K562 (cell line): ENCODE results near the gene ASCC3. TPM values are rescaled to one million over a fixed set of nuclear protein-coding genes. Genes with fewer than 3 reads are reported as not detected.

Experiments used
- ATAC-seq: fragments of 200-7000 bp; cut with Tn5 transposase; 3 replicates; pipeline ENCODE4 v1.9.1; 2020; ENCODE audit warnings: moderate library complexity
- BruUV-seq: library from RNA; stranded (reverse); fragments of 400-500 nt; replicated peaks from 2 replicates; lab custom pipeline; 2021; lab: Mats Ljungman, UMichigan
- CTCF ChIA-PET: fragments of 300-600 bp; formaldehyde crosslinking; extraction: SDS; loops from one replicate; lab custom pipeline; 2021; ENCODE audit warnings: low intra/inter-chr PET ratio; lab: Yijun Ruan, JAX
- POLR2A ChIA-PET: fragments of 300-600, 350-650 bp; sonication (Branson Sonifier 250); formaldehyde crosslinking; extraction: SDS; loops from one replicate; lab custom pipeline; 2021; ENCODE audit warnings: antibody characterized with exemption, inconsistent platforms; lab: Yijun Ruan, JAX
- DNase-seq, 4 experiments: peaks; one replicate each; pipeline versions ENCODE4 v3.0.0 to v3.0.0-alpha.2; 2011 to 2018; ENCODE audit warnings: low spot score in 3 of 4, mixed read lengths in 3 of 4; ENCODE audit errors: extremely low read depth in 1 of 4
- FAIRE-seq: peaks from 2 replicates; lab custom pipeline; 2011; peaks lifted over from hg19 to GRCh38; lab: Jason Lieb, UNC
- H2AFZ ChIP-seq: 2 replicates; pipeline ENCODE4 v1.6.0; 2011; ENCODE audit warnings: low read depth, low read length, control low read depth, inconsistent platforms
- H3K27ac ChIP-seq: fragments of 200-600 bp; 3 replicates; pipeline ENCODE4 v1.8.0; 2011; ENCODE audit warnings: low read depth, mild to moderate bottlenecking, control low read depth, inconsistent platforms, low read length, moderate library complexity, mixed read lengths; ENCODE audit errors: extremely low read depth
- H3K27me3 ChIP-seq, 2 experiments: fragments of 300-600 bp in 1 of 2; 2 replicates in 1 of 2; 3 replicates in 1 of 2; pipeline versions ENCODE4 v1.6.0 to v1.8.0; 2011; ENCODE audit warnings: inconsistent platforms in 2 of 2, low read length in 2 of 2, mild to moderate bottlenecking in 1 of 2, mixed read lengths in 1 of 2, moderate library complexity in 1 of 2; ENCODE audit not compliant: control insufficient read depth in 2 of 2, insufficient read depth in 2 of 2
- H3K36me3 ChIP-seq: fragments of 300-600 bp; 3 replicates; pipeline ENCODE4 v1.8.0; 2011; ENCODE audit warnings: mild to moderate bottlenecking, low read length, inconsistent platforms; ENCODE audit not compliant: control insufficient read depth, insufficient read depth
- H3K4me1 ChIP-seq, 2 experiments: fragments of 200-600 bp in 1 of 2; replicated peaks in 1 of 2; 2 replicates in 1 of 2; 3 replicates in 1 of 2; pipeline versions ENCODE4 v1.5.1 to v1.8.0; 2011; ENCODE audit warnings: inconsistent platforms in 2 of 2, low read length in 2 of 2, mild to moderate bottlenecking in 1 of 2, mixed read lengths in 1 of 2, moderate library complexity in 1 of 2; ENCODE audit not compliant: control insufficient read depth in 2 of 2, insufficient read depth in 2 of 2
- H3K4me2 ChIP-seq: 2 replicates; pipeline ENCODE4 v1.6.1; 2011; ENCODE audit warnings: low read length, control low read depth, inconsistent platforms, mixed read lengths; ENCODE audit not compliant: insufficient read depth
- H3K4me3 ChIP-seq: fragments of 200-600 bp; sonication (generic), shearing (Covaris generic); 2 replicates; pipeline ENCODE4 v1.5.1; 2016; ENCODE audit warnings: control low read depth, inconsistent platforms
- H3K79me2 ChIP-seq: fragments of 200-600 bp; 3 replicates; pipeline ENCODE4 v1.8.0; 2011; ENCODE audit warnings: low read length, inconsistent platforms; ENCODE audit not compliant: control insufficient read depth, insufficient read depth
- H3K9ac ChIP-seq, 2 experiments: 2 replicates each; pipeline versions ENCODE4 v1.6.0 to v1.6.1; 2011; ENCODE audit warnings: low read depth in 2 of 2, low read length in 2 of 2, control low read depth in 1 of 2, inconsistent platforms in 1 of 2, mild to moderate bottlenecking in 1 of 2, mixed read lengths in 1 of 2; ENCODE audit not compliant: insufficient read depth in 1 of 2
- H3K9me1 ChIP-seq: one replicate; pipeline ENCODE4 v1.6.0; 2011; ENCODE audit warnings: inconsistent platforms, mild to moderate bottlenecking, low read length, moderate library complexity; ENCODE audit not compliant: control insufficient read depth, insufficient read depth
- H3K9me3 ChIP-seq: replicated peaks from 2 replicates; pipeline ENCODE4 v1.5.1; 2011; ENCODE audit warnings: low read depth, low read length, inconsistent platforms; ENCODE audit not compliant: control insufficient read depth, insufficient read depth
- H4K20me1 ChIP-seq: replicated peaks from 2 replicates; pipeline ENCODE4 v1.6.1; 2011; ENCODE audit warnings: low read length, inconsistent platforms, mixed read lengths; ENCODE audit not compliant: control insufficient read depth, insufficient read depth
- CSDE1 ChIP-seq, 2 experiments: fragments of 450-650 bp; IDR thresholded peaks; 2 replicates each; pipeline ENCODE4 v1.6.1; 2016; ENCODE audit warnings: mild to moderate bottlenecking in 1 of 2
- HOMEZ ChIP-seq: fragments of 250-450 bp; sonication (Bioruptor Pico); IDR thresholded peaks from 2 replicates; pipeline ENCODE4 v1.4.0; 2020; ENCODE audit warnings: mild to moderate bottlenecking, moderate library complexity
- IRF1 ChIP-seq: sonication (generic); formaldehyde crosslinking; IDR thresholded peaks from 2 replicates; pipeline ENCODE4 v1.8.0; 2022; ENCODE audit warnings: missing genetic modification reagents, mild to moderate bottlenecking, borderline replicate concordance
- KLF6 ChIP-seq: fragments of 250-450 bp; sonication (Bioruptor Pico); IDR thresholded peaks from 2 replicates; pipeline ENCODE4 v1.4.0; 2020; ENCODE audit warnings: mild to moderate bottlenecking, moderate library complexity, borderline replicate concordance
- PML ChIP-seq: IDR thresholded peaks from 2 replicates; pipeline ENCODE4 v1.6.1; 2012; ENCODE audit warnings: low read length, inconsistent platforms
- PURB ChIP-seq: sonication (generic); formaldehyde crosslinking; IDR thresholded peaks from 2 replicates; pipeline ENCODE4 v1.9.0; 2021; ENCODE audit warnings: low read depth, mild to moderate bottlenecking, missing genetic modification reagents
- SMARCC2 ChIP-seq: fragments of 450-650 bp; IDR thresholded peaks from 2 replicates; pipeline ENCODE4 v1.6.1; 2017; ENCODE audit warnings: antibody characterized with exemption, moderate library complexity, mild to moderate bottlenecking, low read depth
- SRF ChIP-seq, 2 experiments: fragments of 250-450, 450-650 bp in 1 of 2; sonication (Bioruptor Pico) in 1 of 2; sonication (generic) in 1 of 2; formaldehyde crosslinking; IDR thresholded peaks; 2 replicates each; pipeline versions ENCODE4 v1.5.0 to v1.5.1; 2020 to 2022; ENCODE audit warnings: mild to moderate bottlenecking in 1 of 2, missing genetic modification reagents in 1 of 2
- ZBTB17 ChIP-seq: fragments of 450-650 bp; formaldehyde crosslinking; IDR thresholded peaks from 2 replicates; pipeline ENCODE4 v1.4.0; 2020; ENCODE audit warnings: mild to moderate bottlenecking
- ZC3H4 ChIP-seq: sonication (generic); formaldehyde crosslinking; IDR thresholded peaks from 2 replicates; pipeline ENCODE4 v1.9.0; 2021; ENCODE audit warnings: missing genetic modification reagents, borderline replicate concordance
- ZC3H8 ChIP-seq: fragments of 450-650 bp; IDR thresholded peaks from 2 replicates; pipeline ENCODE4 v1.6.1; 2017
- ZNF253 ChIP-seq: fragments of 250-450 bp; sonication (Bioruptor Pico); conservative IDR thresholded peaks from 2 replicates; pipeline ENCODE4 v1.6.1; 2021; ENCODE audit warnings: mild to moderate bottlenecking
- ZNF766 ChIP-seq: fragments of 200-800 bp; sonication (Bioruptor generic); conservative IDR thresholded peaks from 2 replicates; pipeline ENCODE4 v1.6.1; 2016; ENCODE audit warnings: missing genetic modification characterization, missing compliant biosample characterization
- ZNF778 ChIP-seq: fragments of 450-650 bp; formaldehyde crosslinking; IDR thresholded peaks from 2 replicates; pipeline ENCODE4 v1.4.0; 2020; ENCODE audit warnings: mild to moderate bottlenecking, moderate library complexity
- WGBS: fragments of 100-300 bp; shearing (Covaris generic); methylation state at CpG from one replicate; pipeline ENCODE4 v1.1.6; 2016; ENCODE audit warnings: low coverage, mixed read lengths; ENCODE audit not compliant: insufficient coverage; ENCODE audit errors: missing lambda C conversion rate; 5-methylcytosine and 5-hydroxymethylcytosine counted together
- in situ Hi-C: fragments of 300-500 bp; cut with MboI; formaldehyde crosslinking; loops from 4 replicates; pipeline ENCODE4 v1.15.0; 2018; ENCODE audit warnings: inconsistent platforms, mixed read lengths
- intact Hi-C: fragments of 100-400 bp; cut with micrococcal nuclease; formaldehyde crosslinking; loops from 2 replicates; pipeline ENCODE4 v1.14.2; 2022
- polyA plus RNA-seq, 8 experiments: library from polyadenylated mRNA; depleted of rRNA in 4 of 8; stranded (reverse) in 5 of 8; unstranded in 3 of 8; fragments of >200 nt; fragmentation: Nextera tagmentation in 2 of 8; fragmentation: Illumina TruSeq in 1 of 8; extraction: Ambion mirVana in 2 of 8; extraction: Trizol in 1 of 8; gene quantifications; 2 replicates each; pipeline versions ENCODE4 v1.2.1 to v1.2.3, GENCODE V29; 2011 to 2014; ENCODE audit warnings: inconsistent platforms in 1 of 8, missing spikeins in 1 of 8
- total RNA-seq, 7 experiments: library from RNA; depleted of rRNA in 6 of 7; stranded (reverse); fragments of >200 nt in 6 of 7; fragmentation: Illumina TruSeq in 2 of 7; extraction: Trizol in 2 of 7; gene quantifications; 2 replicates each; pipeline versions ENCODE4 v1.2.1 to v1.2.3, GENCODE V29; 2011 to 2021; ENCODE audit warnings: low replicate concordance in 1 of 7
- TF ChIP-seq, protein P1 (sequence below): sonication (generic); formaldehyde crosslinking; IDR thresholded peaks from 2 replicates; pipeline ENCODE4 v1.8.0; 2023; ENCODE audit warnings: mild to moderate bottlenecking, missing genetic modification reagents

Gene ASCC3
- total and polyA plus RNA-seq, 9 of the 15 experiments (the other 6 are each of a cell fraction or from before 2014, with no cell fraction given), result 16.1 to 56.1 (median 33.9) TPM

GRCh38 chr6:100517106-100517505, 364.0 kb downstream of the ASCC3 start:
- DNase-seq (no peak), ATAC-seq (no peak), FAIRE-seq (no peak)
- Histone ChIP-seq H3K79me2 (no peaks in the 10 kb centered on the region), H3K9ac (no peak overlapping the region), H3K27ac (no peak overlapping the region), H3K27me3 (no peaks in the 10 kb centered on the region), H3K9me3 (no peaks in the 10 kb centered on the region), H4K20me1 (no peaks in the 10 kb centered on the region), H2AFZ (no peak overlapping the region), H3K4me3 (no peak overlapping the region), H3K9me1 (no peaks in the 10 kb centered on the region), H3K36me3 (peaks cover 19% of the 10 kb centered on the region; the same call in 2 of the 3 replicates), H3K4me2 (no peak overlapping the region), H3K4me1 (no peaks in the 10 kb centered on the region)
- intact Hi-C loops (no loop called here), in situ Hi-C loops (no loop called here)
- POLR2A ChIA-PET, result interaction anchor here (0.7 kb wide), 1 partner anchor 64 kb away, joined by 4 read pairs; no protein-coding TSS in a partner anchor
- CTCF ChIA-PET, result no interaction called here
- 90% methylated on average over 4 of the region's 4 CpGs for WGBS
- no peak for TF ChIP-seq SMARCC2
- no peak for TF ChIP-seq IRF1
- no peak for TF ChIP-seq PML
- no peak for TF ChIP-seq SRF (CRISPR knock-in tag; IDR thresholded peaks at IDR 0.05)
- TF ChIP-seq ZBTB17 (CRISPR knock-in tag), result no peak
- TF ChIP-seq ZC3H8, result no peak
- TF ChIP-seq ZNF766 (CRISPR knock-in tag), result no peak
- no peak for TF ChIP-seq HOMEZ (CRISPR knock-in tag)
- TF ChIP-seq PURB (CRISPR knock-in tag), result no peak
- no peak for TF ChIP-seq ZNF778
- TF ChIP-seq CSDE1 (IDR thresholded peaks at IDR 0.05), result no peak
- TF ChIP-seq KLF6 (CRISPR knock-in tag), result no peak
- TF ChIP-seq, protein P1, sequence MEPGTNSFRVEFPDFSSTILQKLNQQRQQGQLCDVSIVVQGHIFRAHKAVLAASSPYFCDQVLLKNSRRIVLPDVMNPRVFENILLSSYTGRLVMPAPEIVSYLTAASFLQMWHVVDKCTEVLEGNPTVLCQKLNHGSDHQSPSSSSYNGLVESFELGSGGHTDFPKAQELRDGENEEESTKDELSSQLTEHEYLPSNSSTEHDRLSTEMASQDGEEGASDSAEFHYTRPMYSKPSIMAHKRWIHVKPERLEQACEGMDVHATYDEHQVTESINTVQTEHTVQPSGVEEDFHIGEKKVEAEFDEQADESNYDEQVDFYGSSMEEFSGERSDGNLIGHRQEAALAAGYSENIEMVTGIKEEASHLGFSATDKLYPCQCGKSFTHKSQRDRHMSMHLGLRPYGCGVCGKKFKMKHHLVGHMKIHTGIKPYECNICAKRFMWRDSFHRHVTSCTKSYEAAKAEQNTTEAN, result no peak
- TF ChIP-seq ZNF253, result no peak
- TF ChIP-seq ZC3H4 (CRISPR knock-in tag), result no peak
- BruUV-seq, result no TSS peak
